Measurements from ENCODE around the gene C11orf91.
A peak's percentile ranks its signal among the peaks of the same experiment; 100 is the strongest.
"Not testable (repeated sequence)": the region's sequence is repeated elsewhere in the genome, so short reads cannot be mapped to it uniquely, and the experiment has no call there.

The C11orf91 gene

GRCh38 chr11:33700502-33701271 is at the start of gene C11orf91:
Gene C11orf91, minus strand, starts transcription at chr11:33700826. Its CDS starts 86 bp downstream, at chr11:33700740.
- no peak for DNase-seq

- no peak for DNase-seq
These were observed 47.4 kb upstream of the C11orf91 start for GRCh38 chr11:33747979-33748378.

- DNase-seq, result no peak
These were observed 42.7 kb upstream of the C11orf91 start for GRCh38 chr11:33743291-33743690.

- DNase-seq, result no peak
These were observed 41.7 kb upstream of the C11orf91 start for GRCh38 chr11:33742249-33742851.

GRCh38 chr11:33741806-33742205 is 41.2 kb upstream of the C11orf91 start:
- no peak for DNase-seq

- DNase-seq, result no peak
These were observed 36.8 kb upstream of the C11orf91 start for GRCh38 chr11:33737362-33737821.

GRCh38 chr11:33736148-33736812 is 35.7 kb upstream of the C11orf91 start, which contains the start of gene CD59:
Gene CD59, minus strand, starts transcription at chr11:33736423. Its CDS starts 13,978 bp downstream, at chr11:33722445.
- no peak for DNase-seq

- no peak for DNase-seq
These were observed 34.9 kb upstream of the C11orf91 start for GRCh38 chr11:33735271-33736147.

- no peak for DNase-seq
These were observed 34.0 kb upstream of the C11orf91 start for GRCh38 chr11:33734441-33735270.

GRCh38 chr11:33733980-33734379 is 33.4 kb upstream of the C11orf91 start:
- DNase-seq, result no peak

GRCh38 chr11:33731723-33732531 is 31.3 kb upstream of the C11orf91 start:
- no peak for DNase-seq

- DNase-seq, result no peak
These were observed 30.1 kb upstream of the C11orf91 start for GRCh38 chr11:33730716-33731115.

GRCh38 chr11:33729072-33729664 is 28.5 kb upstream of the C11orf91 start:
- not testable (repeated sequence) for DNase-seq

- DNase-seq, result not testable (repeated sequence)
These were observed 26.9 kb upstream of the C11orf91 start for GRCh38 chr11:33727539-33727938.

GRCh38 chr11:33725496-33725895 is 24.9 kb upstream of the C11orf91 start:
- no peak for DNase-seq

- no peak for DNase-seq
These were observed 24.0 kb upstream of the C11orf91 start for GRCh38 chr11:33724644-33725035.

GRCh38 chr11:33723238-33723881 is 22.7 kb upstream of the C11orf91 start:
- DNase-seq, result no peak

- peak; percentile 24 for DNase-seq
These were observed 22.1 kb upstream of the C11orf91 start for GRCh38 chr11:33722590-33723234.

GRCh38 chr11:33721984-33722383 is 21.4 kb upstream of the C11orf91 start:
- no peak for DNase-seq
